HepG2 (cell line): ENCODE measurements around the gene SUN5. TPM values are rescaled to one million over a fixed set of nuclear protein-coding genes. Genes with fewer than 3 reads are reported as not detected.

ENCODE experiments used
- AGO1 ChIP-seq: fragments of 200-400 bp; formaldehyde crosslinking; IDR thresholded peaks from 2 replicates; pipeline ENCODE4 v1.6.1; 2017; ENCODE audit warnings: mild to moderate bottlenecking, low read depth, low read length, moderate library complexity; ENCODE audit not compliant: poor library complexity, severe bottlenecking
- ARHGAP35 ChIP-seq: sonication (generic); formaldehyde crosslinking; IDR thresholded peaks from 2 replicates; pipeline ENCODE4 v1.9.0; 2022; ENCODE audit warnings: mild to moderate bottlenecking, inconsistent platforms, moderate library complexity, missing genetic modification reagents, borderline replicate concordance
- CEBPG ChIP-seq: IDR thresholded peaks from 2 replicates; pipeline ENCODE4 v1.6.1; 2016
- HNRNPUL1 ChIP-seq: fragments of 200-400 bp; formaldehyde crosslinking; IDR thresholded peaks from 2 replicates; pipeline ENCODE4 v1.6.1; 2017; ENCODE audit warnings: low read depth, mild to moderate bottlenecking, low read length, moderate library complexity
- JARID2 ChIP-seq: sonication (generic); formaldehyde crosslinking; IDR thresholded peaks from 2 replicates; pipeline ENCODE4 v1.8.1; 2023; ENCODE audit warnings: missing genetic modification reagents, inconsistent platforms; ENCODE audit not compliant: insufficient replicate concordance
- KLF16 ChIP-seq, 2 experiments: sonication (generic) in 1 of 2; formaldehyde crosslinking in 1 of 2; IDR thresholded peaks; 2 replicates each; pipeline versions ENCODE4 v1.6.1 to v1.8.0; 2016 to 2023; ENCODE audit warnings: missing genetic modification reagents in 2 of 2, missing compliant biosample characterization in 1 of 2
- ONECUT2 ChIP-seq: sonication (generic); formaldehyde crosslinking; IDR thresholded peaks from 2 replicates; pipeline ENCODE4 v1.4.0; 2020; ENCODE audit warnings: missing genetic modification reagents
- RBFOX2 ChIP-seq: fragments of 200-400 bp; formaldehyde crosslinking; IDR thresholded peaks from 2 replicates; pipeline ENCODE4 v1.6.1; 2017; ENCODE audit warnings: low read depth, mild to moderate bottlenecking, low read length
- SOX5 ChIP-seq: IDR thresholded peaks from 2 replicates; pipeline ENCODE4 v1.6.1; 2016; ENCODE audit warnings: borderline replicate concordance
- TGIF2 ChIP-seq: IDR thresholded peaks from 2 replicates; pipeline ENCODE4 v1.6.1; 2016; ENCODE audit warnings: control low read depth, missing compliant biosample characterization
- ZNF136 ChIP-seq: sonication (generic); formaldehyde crosslinking; IDR thresholded peaks from 2 replicates; pipeline ENCODE4 v1.8.1; 2022; ENCODE audit warnings: low read depth, mild to moderate bottlenecking, moderate library complexity, missing genetic modification reagents
- ZNF350 ChIP-seq: sonication (generic); formaldehyde crosslinking; IDR thresholded peaks from 2 replicates; pipeline ENCODE4 v1.4.0; 2020; ENCODE audit warnings: mild to moderate bottlenecking, low read depth, missing genetic modification reagents, borderline replicate concordance
- ZNF563 ChIP-seq: sonication (generic); formaldehyde crosslinking; IDR thresholded peaks from 2 replicates; pipeline ENCODE4 v1.8.0; 2022; ENCODE audit warnings: mild to moderate bottlenecking, moderate library complexity, missing genetic modification reagents
- polyA plus RNA-seq, 8 experiments: library from polyadenylated mRNA; depleted of rRNA in 3 of 8; stranded (reverse) in 7 of 8; unstranded in 1 of 8; fragments of >200 nt; fragmentation: Illumina TruSeq in 4 of 8; extraction: Trizol in 4 of 8; gene quantifications; 2 replicates each; pipeline versions ENCODE4 v1.2.1 to v1.2.3, GENCODE V29; 2011 to 2016; ENCODE audit warnings: low read depth in 4 of 8, missing spikeins in 1 of 8, mixed read lengths in 1 of 8; ENCODE audit not compliant: insufficient read depth in 1 of 8
- total RNA-seq, 5 experiments: library from RNA; depleted of rRNA; stranded (reverse); fragments of >200 nt; fragmentation: Illumina TruSeq; extraction: Trizol; gene quantifications; 2 replicates each; pipeline ENCODE4 v1.2.3, GENCODE V29; 2016; ENCODE audit warnings: low read depth in 1 of 5
- TF ChIP-seq, protein P1 (sequence below): sonication (generic); formaldehyde crosslinking; IDR thresholded peaks from 2 replicates; pipeline ENCODE4 v1.4.0; 2020; ENCODE audit warnings: mild to moderate bottlenecking, missing genetic modification reagents
- TF ChIP-seq, protein P2 (sequence below): sonication (generic); formaldehyde crosslinking; IDR thresholded peaks from 2 replicates; pipeline ENCODE4 v1.5.0; 2020; ENCODE audit warnings: missing genetic modification reagents
- TF ChIP-seq, protein P3 (sequence below): sonication (generic); formaldehyde crosslinking; IDR thresholded peaks from 2 replicates; pipeline ENCODE4 v1.5.0; 2020; ENCODE audit warnings: mild to moderate bottlenecking, missing genetic modification reagents
- TF ChIP-seq, protein P4 (sequence below): sonication (generic); formaldehyde crosslinking; IDR thresholded peaks from 2 replicates; pipeline ENCODE4 v1.4.0; 2020; ENCODE audit warnings: missing genetic modification reagents, borderline replicate concordance

Gene SUN5
- total and polyA plus RNA-seq, 2 of the 13 experiments (the other 11 are each of a cell fraction or from before 2014, with no cell fraction given) = not detected

DNA sequence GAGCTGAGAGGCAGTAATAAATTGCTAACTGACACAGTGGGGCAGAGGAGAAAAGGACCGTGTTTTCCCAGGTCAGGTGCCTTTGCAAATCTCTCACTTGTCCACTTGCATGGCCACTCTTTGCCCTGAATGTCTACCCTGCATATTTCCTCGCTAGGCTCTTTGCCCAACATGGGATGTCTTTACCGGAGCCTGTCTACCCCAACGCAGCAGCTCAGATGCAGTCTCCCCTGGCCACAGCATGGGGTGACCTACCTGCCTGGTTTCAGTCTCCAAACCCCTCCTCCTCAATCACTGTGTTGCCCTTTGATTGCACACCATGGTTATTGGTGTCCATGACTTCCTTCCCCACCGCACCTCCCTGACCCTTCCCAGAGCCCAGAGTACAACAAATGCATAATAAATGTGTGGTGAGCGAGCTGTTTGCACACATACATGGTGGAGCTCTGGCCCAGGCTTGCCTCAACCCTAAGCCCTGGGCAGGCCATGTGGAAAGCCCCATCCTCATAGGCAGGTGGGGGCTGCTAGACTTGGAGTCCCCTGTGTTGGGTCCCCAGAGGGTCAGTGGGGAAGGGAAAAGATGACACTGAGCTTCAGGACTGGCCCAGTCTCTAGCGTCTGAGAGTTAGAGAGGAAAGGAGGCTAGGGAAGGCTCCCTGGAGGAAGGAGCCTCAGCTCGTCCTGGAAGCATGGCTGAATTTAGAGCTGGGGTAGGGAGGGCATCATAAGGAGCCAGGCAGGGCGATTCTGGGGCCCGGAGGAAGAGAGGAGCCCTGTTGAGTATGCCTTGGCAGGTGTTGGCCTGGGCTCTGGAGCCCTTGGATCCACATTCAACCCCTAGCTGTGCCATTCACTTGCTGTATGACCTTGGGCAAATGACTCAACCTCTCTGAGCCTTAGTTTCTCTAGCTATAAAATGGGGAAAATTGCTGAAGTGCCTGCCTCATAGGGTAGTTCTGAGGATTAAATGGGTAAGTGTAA lies 22.8 kb upstream of the SUN5 start (continued):
- TF ChIP-seq, protein P1, sequence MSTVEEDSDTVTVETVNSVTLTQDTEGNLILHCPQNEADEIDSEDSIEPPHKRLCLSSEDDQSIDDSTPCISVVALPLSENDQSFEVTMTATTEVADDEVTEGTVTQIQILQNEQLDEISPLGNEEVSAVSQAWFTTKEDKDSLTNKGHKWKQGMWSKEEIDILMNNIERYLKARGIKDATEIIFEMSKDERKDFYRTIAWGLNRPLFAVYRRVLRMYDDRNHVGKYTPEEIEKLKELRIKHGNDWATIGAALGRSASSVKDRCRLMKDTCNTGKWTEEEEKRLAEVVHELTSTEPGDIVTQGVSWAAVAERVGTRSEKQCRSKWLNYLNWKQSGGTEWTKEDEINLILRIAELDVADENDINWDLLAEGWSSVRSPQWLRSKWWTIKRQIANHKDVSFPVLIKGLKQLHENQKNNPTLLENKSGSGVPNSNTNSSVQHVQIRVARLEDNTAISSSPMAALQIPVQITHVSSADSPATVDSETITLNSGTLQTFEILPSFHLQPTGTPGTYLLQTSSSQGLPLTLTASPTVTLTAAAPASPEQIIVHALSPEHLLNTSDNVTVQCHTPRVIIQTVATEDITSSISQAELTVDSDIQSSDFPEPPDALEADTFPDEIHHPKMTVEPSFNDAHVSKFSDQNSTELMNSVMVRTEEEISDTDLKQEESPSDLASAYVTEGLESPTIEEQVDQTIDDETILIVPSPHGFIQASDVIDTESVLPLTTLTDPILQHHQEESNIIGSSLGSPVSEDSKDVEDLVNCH (CRISPR knock-in tag) = no peak
- TF ChIP-seq RBFOX2 = peak; percentile 67
- no peak for TF ChIP-seq JARID2
- no peak for TF ChIP-seq KLF16 (CRISPR knock-in tag; IDR thresholded peaks at IDR 0.05)
- TF ChIP-seq, protein P2, sequence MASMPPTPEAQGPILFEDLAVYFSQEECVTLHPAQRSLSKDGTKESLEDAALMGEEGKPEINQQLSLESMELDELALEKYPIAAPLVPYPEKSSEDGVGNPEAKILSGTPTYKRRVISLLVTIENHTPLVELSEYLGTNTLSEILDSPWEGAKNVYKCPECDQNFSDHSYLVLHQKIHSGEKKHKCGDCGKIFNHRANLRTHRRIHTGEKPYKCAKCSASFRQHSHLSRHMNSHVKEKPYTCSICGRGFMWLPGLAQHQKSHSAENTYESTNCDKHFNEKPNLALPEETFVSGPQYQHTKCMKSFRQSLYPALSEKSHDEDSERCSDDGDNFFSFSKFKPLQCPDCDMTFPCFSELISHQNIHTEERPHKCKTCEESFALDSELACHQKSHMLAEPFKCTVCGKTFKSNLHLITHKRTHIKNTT (CRISPR knock-in tag) = no peak
- TF ChIP-seq, protein P3, sequence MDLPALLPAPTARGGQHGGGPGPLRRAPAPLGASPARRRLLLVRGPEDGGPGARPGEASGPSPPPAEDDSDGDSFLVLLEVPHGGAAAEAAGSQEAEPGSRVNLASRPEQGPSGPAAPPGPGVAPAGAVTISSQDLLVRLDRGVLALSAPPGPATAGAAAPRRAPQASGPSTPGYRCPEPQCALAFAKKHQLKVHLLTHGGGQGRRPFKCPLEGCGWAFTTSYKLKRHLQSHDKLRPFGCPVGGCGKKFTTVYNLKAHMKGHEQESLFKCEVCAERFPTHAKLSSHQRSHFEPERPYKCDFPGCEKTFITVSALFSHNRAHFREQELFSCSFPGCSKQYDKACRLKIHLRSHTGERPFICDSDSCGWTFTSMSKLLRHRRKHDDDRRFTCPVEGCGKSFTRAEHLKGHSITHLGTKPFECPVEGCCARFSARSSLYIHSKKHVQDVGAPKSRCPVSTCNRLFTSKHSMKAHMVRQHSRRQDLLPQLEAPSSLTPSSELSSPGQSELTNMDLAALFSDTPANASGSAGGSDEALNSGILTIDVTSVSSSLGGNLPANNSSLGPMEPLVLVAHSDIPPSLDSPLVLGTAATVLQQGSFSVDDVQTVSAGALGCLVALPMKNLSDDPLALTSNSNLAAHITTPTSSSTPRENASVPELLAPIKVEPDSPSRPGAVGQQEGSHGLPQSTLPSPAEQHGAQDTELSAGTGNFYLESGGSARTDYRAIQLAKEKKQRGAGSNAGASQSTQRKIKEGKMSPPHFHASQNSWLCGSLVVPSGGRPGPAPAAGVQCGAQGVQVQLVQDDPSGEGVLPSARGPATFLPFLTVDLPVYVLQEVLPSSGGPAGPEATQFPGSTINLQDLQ = no peak
- TF ChIP-seq AGO1 = peak; percentile 96
- TF ChIP-seq HNRNPUL1 = no peak
- no peak for TF ChIP-seq ZNF136 (CRISPR knock-in tag)
- peak; percentile 29; the same call in 1 of the 2 replicates for TF ChIP-seq ARHGAP35
- TF ChIP-seq ZNF350 (CRISPR knock-in tag) = 0 out of 2 replicates have a peak, but pooled peaks have one; percentile 4
- no peak for TF ChIP-seq ONECUT2
- TF ChIP-seq ZNF563 (CRISPR knock-in tag) = 0 out of 2 replicates have a peak, but pooled peaks have one; percentile 58
- TF ChIP-seq, protein P4, sequence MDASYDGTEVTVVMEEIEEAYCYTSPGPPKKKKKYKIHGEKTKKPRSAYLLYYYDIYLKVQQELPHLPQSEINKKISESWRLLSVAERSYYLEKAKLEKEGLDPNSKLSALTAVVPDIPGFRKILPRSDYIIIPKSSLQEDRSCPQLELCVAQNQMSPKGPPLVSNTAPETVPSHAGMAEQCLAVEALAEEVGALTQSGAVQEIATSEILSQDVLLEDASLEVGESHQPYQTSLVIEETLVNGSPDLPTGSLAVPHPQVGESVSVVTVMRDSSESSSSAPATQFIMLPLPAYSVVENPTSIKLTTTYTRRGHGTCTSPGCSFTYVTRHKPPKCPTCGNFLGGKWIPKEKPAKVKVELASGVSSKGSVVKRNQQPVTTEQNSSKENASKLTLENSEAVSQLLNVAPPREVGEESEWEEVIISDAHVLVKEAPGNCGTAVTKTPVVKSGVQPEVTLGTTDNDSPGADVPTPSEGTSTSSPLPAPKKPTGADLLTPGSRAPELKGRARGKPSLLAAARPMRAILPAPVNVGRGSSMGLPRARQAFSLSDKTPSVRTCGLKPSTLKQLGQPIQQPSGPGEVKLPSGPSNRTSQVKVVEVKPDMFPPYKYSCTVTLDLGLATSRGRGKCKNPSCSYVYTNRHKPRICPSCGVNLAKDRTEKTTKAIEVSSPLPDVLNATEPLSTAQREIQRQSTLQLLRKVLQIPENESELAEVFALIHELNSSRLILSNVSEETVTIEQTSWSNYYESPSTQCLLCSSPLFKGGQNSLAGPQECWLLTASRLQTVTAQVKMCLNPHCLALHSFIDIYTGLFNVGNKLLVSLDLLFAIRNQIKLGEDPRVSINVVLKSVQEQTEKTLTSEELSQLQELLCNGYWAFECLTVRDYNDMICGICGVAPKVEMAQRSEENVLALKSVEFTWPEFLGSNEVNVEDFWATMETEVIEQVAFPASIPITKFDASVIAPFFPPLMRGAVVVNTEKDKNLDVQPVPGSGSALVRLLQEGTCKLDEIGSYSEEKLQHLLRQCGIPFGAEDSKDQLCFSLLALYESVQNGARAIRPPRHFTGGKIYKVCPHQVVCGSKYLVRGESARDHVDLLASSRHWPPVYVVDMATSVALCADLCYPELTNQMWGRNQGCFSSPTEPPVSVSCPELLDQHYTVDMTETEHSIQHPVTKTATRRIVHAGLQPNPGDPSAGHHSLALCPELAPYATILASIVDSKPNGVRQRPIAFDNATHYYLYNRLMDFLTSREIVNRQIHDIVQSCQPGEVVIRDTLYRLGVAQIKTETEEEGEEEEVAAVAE (CRISPR knock-in tag) = no peak
- TF ChIP-seq SOX5 (CRISPR knock-in tag) = no peak
- no peak for TF ChIP-seq TGIF2 (CRISPR knock-in tag)
- no peak for TF ChIP-seq CEBPG
